Peyer's patch (tissue), 4 donors: Measurements from ENCODE around the gene RTEL1. TPM values are rescaled to one million over a fixed set of nuclear protein-coding genes. Genes with fewer than 3 reads are reported as not detected.

Experiments used
- DNase-seq, 3 donors: peaks; one replicate each; pipeline ENCODE4 v3.0.0-alpha.2; 2017 to 2019
- H3K27ac ChIP-seq, 4 donors: fragments of 200-600 bp; sonication (generic); one replicate each; pipeline ENCODE4 v1.5.1; 2016 to 2019
- H3K27me3 ChIP-seq, 2 donors: fragments of 200-600 bp; sonication (generic); one replicate each; pipeline ENCODE4 v1.5.1; 2019
- H3K36me3 ChIP-seq, 3 donors: fragments of 200-600 bp; sonication (generic); one replicate each; pipeline ENCODE4 v1.5.1; 2016 to 2019
- H3K4me1 ChIP-seq, 4 donors: fragments of 200-600 bp; sonication (generic); one replicate each; pipeline ENCODE4 v1.5.1; 2016 to 2019
- H3K4me3 ChIP-seq, 4 donors: fragments of 200-600 bp; sonication (generic); 1 replicate in 3 of 4; 2 replicates in 1 of 4; pipeline ENCODE4 v1.5.1; 2016 to 2019; ENCODE audit warnings: mild to moderate bottlenecking in 1 of 4
- H3K9me3 ChIP-seq, 4 donors: fragments of 200-600 bp; sonication (generic); one replicate each; pipeline ENCODE4 v1.5.1; 2016 to 2019; ENCODE audit warnings: mild to moderate bottlenecking in 1 of 4
- CTCF ChIP-seq, 6 experiments: fragments of 450-650 bp in 4 of 6; fragments of 200-600 bp in 2 of 6; sonication (generic) in 1 of 6; IDR thresholded peaks; one replicate each; pipeline ENCODE4 v1.5.1; 2017 to 2019; ENCODE audit warnings: antibody characterized with exemption in 6 of 6, mild to moderate bottlenecking in 3 of 6, moderate library complexity in 1 of 6
- POLR2A ChIP-seq, 2 donors: fragments of 450-650 bp; IDR thresholded peaks; one replicate each; pipeline ENCODE4 v1.5.1; 2017; ENCODE audit warnings: antibody characterized with exemption in 2 of 2, mild to moderate bottlenecking in 2 of 2, moderate library complexity in 2 of 2
- total RNA-seq, 4 donors: library from RNA; depleted of rRNA; stranded (reverse); fragments of >200 nt; gene quantifications; one replicate each; pipeline ENCODE4 v1.1.0, GENCODE V29; 2016

Gene RTEL1
- total RNA-seq, 4 donors from 2014 or later = 25.6 to 61.1 (median 30.2) TPM

GRCh38 chr20:63694584-63695423, 36.7 kb downstream of the RTEL1 start:
- Histone ChIP-seq H3K27me3 (no peaks in the 10 kb centered on the region), H3K36me3 (peaks cover 0 to 12% (median 0%) of the 10 kb centered on the region in 3 donors), H3K27ac (no peak overlapping the region), H3K4me1 (peaks cover 9 to 63% (median 15%) of the 10 kb centered on the region in 4 donors), H3K9me3 (no peaks in the 10 kb centered on the region), H3K4me3 (no peak overlapping the region)
- peak in 1 of 3 donors; percentile 48 for DNase-seq
- no peak for TF ChIP-seq POLR2A (IDR thresholded peaks at IDR 0.05)
- no peak for TF ChIP-seq CTCF (IDR thresholded peaks at IDR 0.05)

GRCh38 chr20:63695424-63696305, 37.6 kb downstream of the RTEL1 start:
- Histone ChIP-seq H3K9me3 (no peaks in the 10 kb centered on the region), H3K36me3 (peaks cover 0 to 12% (median 0%) of the 10 kb centered on the region in 3 donors), H3K27ac (no peak overlapping the region), H3K4me3 (no peak overlapping the region), H3K27me3 (no peaks in the 10 kb centered on the region), H3K4me1 (peaks cover 9 to 58% (median 15%) of the 10 kb centered on the region in 4 donors)
- TF ChIP-seq POLR2A (IDR thresholded peaks at IDR 0.05) (no peak), CTCF (IDR thresholded peaks at IDR 0.05) (no peak)
- peak in 1 of 3 donors; percentile 51 for DNase-seq

DNA sequence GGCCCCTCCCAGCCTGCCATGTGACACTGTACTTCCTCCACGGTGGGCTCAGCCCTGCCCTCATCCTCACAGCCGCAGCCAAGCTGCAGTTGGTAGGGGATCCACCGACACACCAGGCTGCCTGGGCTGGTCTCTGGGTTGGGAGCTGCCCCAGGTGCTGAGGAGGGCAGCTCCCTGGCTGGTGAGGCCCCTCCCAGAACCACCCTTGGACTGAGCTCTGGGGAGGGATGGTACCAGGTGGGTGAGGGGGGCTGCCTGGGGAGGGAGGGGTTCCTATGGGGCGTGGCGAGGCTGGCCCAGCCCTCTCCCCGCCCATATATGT, 38.2 kb downstream of the RTEL1 start:
- H3K27me3 ChIP-seq = no peaks in the 10 kb centered on the region
- H3K27ac ChIP-seq = peak overlapping the region in 1 of 4 donors; percentile 12
- DNase-seq = peak in 1 of 3 donors; percentile 69
- TF ChIP-seq CTCF (IDR thresholded peaks at IDR 0.05) = no peak
- no peak for TF ChIP-seq POLR2A (IDR thresholded peaks at IDR 0.05)
- peak overlapping the region in 3 of 4 donors; percentile 28 to 38 (median 31) for H3K4me3 ChIP-seq
- peaks cover 9 to 52% (median 15%) of the 10 kb centered on the region in 4 donors for H3K4me1 ChIP-seq
- peaks cover 0 to 14% (median 0%) of the 10 kb centered on the region in 3 donors for H3K36me3 ChIP-seq
- no peaks in the 10 kb centered on the region for H3K9me3 ChIP-seq

DNA sequence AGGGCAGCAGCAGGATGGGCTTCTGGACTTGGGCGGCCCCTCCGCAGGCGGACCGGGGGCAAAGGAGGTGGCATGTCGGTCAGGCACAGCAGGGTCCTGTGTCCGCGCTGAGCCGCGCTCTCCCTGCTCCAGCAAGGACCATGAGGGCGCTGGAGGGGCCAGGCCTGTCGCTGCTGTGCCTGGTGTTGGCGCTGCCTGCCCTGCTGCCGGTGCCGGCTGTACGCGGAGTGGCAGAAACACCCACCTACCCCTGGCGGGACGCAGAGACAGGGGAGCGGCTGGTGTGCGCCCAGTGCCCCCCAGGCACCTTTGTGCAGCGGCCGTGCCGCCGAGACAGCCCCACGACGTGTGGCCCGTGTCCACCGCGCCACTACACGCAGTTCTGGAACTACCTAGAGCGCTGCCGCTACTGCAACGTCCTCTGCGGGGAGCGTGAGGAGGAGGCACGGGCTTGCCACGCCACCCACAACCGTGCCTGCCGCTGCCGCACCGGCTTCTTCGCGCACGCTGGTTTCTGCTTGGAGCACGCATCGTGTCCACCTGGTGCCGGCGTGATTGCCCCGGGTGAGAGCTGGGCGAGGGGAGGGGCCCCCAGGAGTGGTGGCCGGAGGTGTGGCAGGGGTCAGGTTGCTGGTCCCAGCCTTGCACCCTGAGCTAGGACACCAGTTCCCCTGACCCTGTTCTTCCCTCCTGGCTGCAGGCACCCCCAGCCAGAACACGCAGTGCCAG, 38.7 kb downstream of the RTEL1 start, which contains the start of gene TNFRSF6B:
Gene TNFRSF6B (plus strand): TSS at position 25 of the 729 bp plus-strand sequence. CDS start 116 bp downstream, at position 141.
- Histone ChIP-seq H3K4me3 (peak within 1 kb of the TSS in 3 of 4 donors; percentile 28 to 38 (median 31)), H3K4me1 (peaks cover 9 to 48% (median 15%) of the 10 kb centered on the region in 4 donors), H3K36me3 (peaks cover 0 to 15% (median 0%) of the 10 kb centered on the region in 3 donors), H3K27ac (peak within 1 kb of the TSS in 2 of 4 donors; percentile 12 to 52), H3K27me3 (no peaks in the 10 kb centered on the region), H3K9me3 (no peaks in the 10 kb centered on the region)
- peak in 1 of 3 donors; percentile 56 for DNase-seq
- no peak for TF ChIP-seq CTCF (IDR thresholded peaks at IDR 0.05)
- no peak for TF ChIP-seq POLR2A (IDR thresholded peaks at IDR 0.05)

DNA sequence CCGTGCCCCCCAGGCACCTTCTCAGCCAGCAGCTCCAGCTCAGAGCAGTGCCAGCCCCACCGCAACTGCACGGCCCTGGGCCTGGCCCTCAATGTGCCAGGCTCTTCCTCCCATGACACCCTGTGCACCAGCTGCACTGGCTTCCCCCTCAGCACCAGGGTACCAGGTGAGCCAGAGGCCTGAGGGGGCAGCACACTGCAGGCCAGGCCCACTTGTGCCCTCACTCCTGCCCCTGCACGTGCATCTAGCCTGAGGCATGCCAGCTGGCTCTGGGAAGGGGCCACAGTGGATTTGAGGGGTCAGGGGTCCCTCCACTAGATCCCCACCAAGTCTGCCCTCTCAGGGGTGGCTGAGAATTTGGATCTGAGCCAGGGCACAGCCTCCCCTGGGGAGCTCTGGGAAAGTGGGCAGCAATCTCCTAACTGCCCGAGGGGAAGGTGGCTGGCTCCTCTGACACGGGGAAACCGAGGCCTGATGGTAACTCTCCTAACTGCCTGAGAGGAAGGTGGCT, 39.3 kb downstream of the RTEL1 start:
- Histone ChIP-seq H3K27ac (peak overlapping the region in 1 of 4 donors; percentile 52), H3K36me3 (peaks cover 0 to 15% (median 0%) of the 10 kb centered on the region in 3 donors), H3K9me3 (no peaks in the 10 kb centered on the region), H3K4me3 (peak overlapping the region in 2 of 4 donors; percentile 28 to 31), H3K4me1 (peaks cover 9 to 42% (median 15%) of the 10 kb centered on the region in 4 donors), H3K27me3 (no peaks in the 10 kb centered on the region)
- no peak for DNase-seq
- TF ChIP-seq POLR2A (IDR thresholded peaks at IDR 0.05) (no peak), CTCF (IDR thresholded peaks at IDR 0.05) (no peak)
